DND-41 (cell line): ENCODE results near the gene ITGA7.

Experiments
- CTCF ChIP-seq: IDR thresholded peaks from 2 replicates; pipeline ENCODE4 v1.5.1; 2012; ENCODE audit warnings: borderline replicate concordance, low read length, moderate library complexity, mild to moderate bottlenecking; ENCODE audit not compliant: poor library complexity, severe bottlenecking; ENCODE audit errors: extremely low read depth
- EZH2 ChIP-seq: IDR thresholded peaks from 3 replicates; pipeline ENCODE4 v1.6.1; 2012; ENCODE audit warnings: borderline replicate concordance, low read depth, mild to moderate bottlenecking, moderate library complexity, low read length, inconsistent platforms; ENCODE audit not compliant: severe bottlenecking

- no peak for TF ChIP-seq CTCF
- TF ChIP-seq EZH2: no peak
Measured at GRCh38 chr12:55637467-55637866, 70.2 kb downstream of the ITGA7 start.
